Activated CD8-positive, alpha-beta memory T cell treated with anti-CD3 and anti-CD28 coated beads, Interleukin-2, amount 50 U/mL, for 48 hours (primary cell): ENCODE data around the gene RMDN2.

ENCODE experiments used
- DNase-seq: peaks from one replicate; pipeline ENCODE4 v3.0.0-alpha.2; 2020

RMDN2 gene

GRCh38 chr2:38057651-38058410 is 132.7 kb downstream of the RMDN2 start:
- DNase-seq = no peak

GRCh38 chr2:38060236-38061018 is 135.3 kb downstream of the RMDN2 start:
- DNase-seq = no peak

GRCh38 chr2:38064801-38065501 is 139.9 kb downstream of the RMDN2 start:
- no peak for DNase-seq

GRCh38 chr2:38065502-38066135 is 140.5 kb downstream of the RMDN2 start:
- DNase-seq = no peak

- no peak for DNase-seq
These were observed 141.5 kb downstream of the RMDN2 start for GRCh38 chr2:38066421-38067115.
